HG03066 (cell line): Measurements from ENCODE around the gene S1PR2.

ENCODE experiments used
- ATAC-seq: cut with Tn5 transposase; IDR thresholded peaks from one replicate; pipeline ENCODE4 v1.9.1; 2021; ENCODE audit warnings: low read depth; ENCODE audit not compliant: unreplicated experiment

The S1PR2 gene

GRCh38 chr19:10230861-10231611 lies at the start of gene S1PR2:
TSS of gene S1PR2 (minus strand) at chr19:10231331. CDS start at chr19:10224905, 6,426 bp downstream.
- ATAC-seq, result no peak

- ATAC-seq, result no peak
Measured at GRCh38 chr19:10279737-10280442, 48.8 kb upstream of the S1PR2 start.

- ATAC-seq, result no peak
Measured at GRCh38 chr19:10278935-10279334, 47.8 kb upstream of the S1PR2 start.

GRCh38 chr19:10277795-10278589 lies 46.9 kb upstream of the S1PR2 start:
- ATAC-seq, result no peak

- no peak for ATAC-seq
Measured at GRCh38 chr19:10274589-10274988, 43.5 kb upstream of the S1PR2 start.

- no peak for ATAC-seq
Measured at GRCh38 chr19:10271543-10272086, 40.5 kb upstream of the S1PR2 start.

- ATAC-seq, result no peak
Measured at GRCh38 chr19:10270616-10271394, 39.7 kb upstream of the S1PR2 start, which contains the start of gene ICAM1. TSS of gene ICAM1 (plus strand) at chr19:10271120. CDS start at chr19:10271160, 40 bp downstream.

- ATAC-seq, result no peak
Measured at GRCh38 chr19:10270180-10270615, 39.1 kb upstream of the S1PR2 start.

- no peak for ATAC-seq
Measured at GRCh38 chr19:10269333-10270179, 38.4 kb upstream of the S1PR2 start.

GRCh38 chr19:10268071-10268470 lies 36.9 kb upstream of the S1PR2 start:
- ATAC-seq, result no peak

- no peak for ATAC-seq
Measured at GRCh38 chr19:10266706-10267105, 35.6 kb upstream of the S1PR2 start.

GRCh38 chr19:10262771-10263170 lies 31.6 kb upstream of the S1PR2 start:
- no peak for ATAC-seq

GRCh38 chr19:10260141-10260584 lies 29.0 kb upstream of the S1PR2 start:
- ATAC-seq, result no peak

- ATAC-seq, result no peak
Measured at GRCh38 chr19:10259162-10259905, 28.2 kb upstream of the S1PR2 start.

- ATAC-seq, result no peak
Measured at GRCh38 chr19:10258080-10258710, 27.1 kb upstream of the S1PR2 start.

GRCh38 chr19:10256970-10257615 lies 26.0 kb upstream of the S1PR2 start:
- no peak for ATAC-seq

- no peak for ATAC-seq
Measured at GRCh38 chr19:10256551-10256950, 25.4 kb upstream of the S1PR2 start.
